NT2/D1 (cell line): Measurements from ENCODE around the gene ZNF576.
"Not testable (repeated sequence)": the region's sequence is repeated elsewhere in the genome, so short reads cannot be mapped to it uniquely, and the experiment has no call there.

ENCODE experiments used
- DNase-seq: peaks from one replicate; pipeline ENCODE4 v3.0.0-alpha.2; 2011; ENCODE audit warnings: low read depth, low spot score
- H3K27me3 ChIP-seq: 2 replicates; pipeline ENCODE4 v1.6.0; 2011; ENCODE audit warnings: mild to moderate bottlenecking; ENCODE audit not compliant: insufficient read length, insufficient read depth
- H3K36me3 ChIP-seq: 2 replicates; pipeline ENCODE4 v1.6.1; 2011; ENCODE audit warnings: mild to moderate bottlenecking, low read length, mixed read lengths; ENCODE audit not compliant: insufficient read depth, insufficient read length
- H3K4me1 ChIP-seq: 2 replicates; pipeline ENCODE4 v1.5.1; 2011; ENCODE audit not compliant: insufficient read depth, insufficient read length
- H3K4me3 ChIP-seq: 2 replicates; pipeline ENCODE4 v1.5.1; 2011; ENCODE audit warnings: low read depth; ENCODE audit not compliant: insufficient read length
- H3K9ac ChIP-seq: 2 replicates; pipeline ENCODE4 v1.6.0; 2011; ENCODE audit warnings: low read depth; ENCODE audit not compliant: insufficient read length
- H3K9me3 ChIP-seq: 2 replicates; pipeline ENCODE4 v1.5.1; 2011; ENCODE audit warnings: mild to moderate bottlenecking, low read length; ENCODE audit not compliant: insufficient read depth
- SUZ12 ChIP-seq: IDR thresholded peaks from 2 replicates; pipeline ENCODE4 v1.6.1; 2011; ENCODE audit not compliant: insufficient read length, insufficient read depth; ENCODE audit errors: extremely low read depth
- YY1 ChIP-seq: IDR thresholded peaks from 2 replicates; pipeline ENCODE4 v1.6.1; 2011; ENCODE audit not compliant: insufficient read length, insufficient read depth
- ZNF274 ChIP-seq: IDR thresholded peaks from 2 replicates; pipeline ENCODE4 v1.6.1; 2011; ENCODE audit warnings: mild to moderate bottlenecking, low read depth, low read length

The ZNF576 gene

DNA sequence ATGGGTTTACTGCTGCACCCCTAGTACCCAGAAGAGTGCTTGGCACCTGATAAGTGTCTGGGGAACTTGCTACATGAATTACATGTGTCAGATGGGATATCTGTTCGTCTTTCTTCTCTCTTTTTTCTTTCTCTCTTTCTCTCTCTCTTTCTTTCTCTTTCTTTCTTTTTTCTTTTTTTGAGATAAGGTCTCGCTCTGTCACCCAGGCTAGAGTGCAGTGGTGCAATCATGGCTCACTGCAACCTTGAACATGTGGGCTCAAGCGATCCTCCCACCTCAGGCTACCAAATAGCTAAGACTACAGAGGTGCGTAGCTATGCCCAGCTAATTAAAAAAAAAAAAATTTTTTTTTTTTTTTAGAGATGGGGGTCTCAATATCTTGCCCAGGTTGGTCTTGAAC is 37.1 kb downstream of the ZNF576 start:
- no peak for TF ChIP-seq ZNF274
- TF ChIP-seq YY1, result no peak
- TF ChIP-seq SUZ12, result no peak
- Histone ChIP-seq H3K9ac (no peak overlapping the region), H3K36me3 (peaks cover 3% of the 10 kb centered on the region), H3K27me3 (peaks cover 28% of the 10 kb centered on the region), H3K9me3 (no peaks in the 10 kb centered on the region), H3K4me1 (no peaks in the 10 kb centered on the region), H3K4me3 (no peak overlapping the region)
- no peak for DNase-seq

- DNase-seq, result no peak
- Histone ChIP-seq H3K9me3 (no peaks in the 10 kb centered on the region), H3K4me1 (peaks cover 2% of the 10 kb centered on the region), H3K36me3 (peaks cover 3% of the 10 kb centered on the region), H3K27me3 (peaks cover 34% of the 10 kb centered on the region), H3K4me3 (no peak overlapping the region), H3K9ac (no peak overlapping the region)
- TF ChIP-seq ZNF274 (no peak), YY1 (no peak), SUZ12 (no peak)
These were observed 37.7 kb downstream of the ZNF576 start for GRCh38 chr19:43634068-43634467.

- H3K27me3 ChIP-seq, result peaks cover 37% of the 10 kb centered on the region
- H3K4me1 ChIP-seq, result peaks cover 2% of the 10 kb centered on the region
- H3K9me3 ChIP-seq, result no peaks in the 10 kb centered on the region
- DNase-seq, result no peak
- H3K9ac ChIP-seq, result peak overlapping the region; percentile 72
- TF ChIP-seq YY1 (no peak), SUZ12 (no peak), ZNF274 (no peak)
- H3K4me3 ChIP-seq, result peak overlapping the region; percentile 42
- H3K36me3 ChIP-seq, result peaks cover 3% of the 10 kb centered on the region
These were observed 38.1 kb downstream of the ZNF576 start for GRCh38 chr19:43634506-43634871.

DNA sequence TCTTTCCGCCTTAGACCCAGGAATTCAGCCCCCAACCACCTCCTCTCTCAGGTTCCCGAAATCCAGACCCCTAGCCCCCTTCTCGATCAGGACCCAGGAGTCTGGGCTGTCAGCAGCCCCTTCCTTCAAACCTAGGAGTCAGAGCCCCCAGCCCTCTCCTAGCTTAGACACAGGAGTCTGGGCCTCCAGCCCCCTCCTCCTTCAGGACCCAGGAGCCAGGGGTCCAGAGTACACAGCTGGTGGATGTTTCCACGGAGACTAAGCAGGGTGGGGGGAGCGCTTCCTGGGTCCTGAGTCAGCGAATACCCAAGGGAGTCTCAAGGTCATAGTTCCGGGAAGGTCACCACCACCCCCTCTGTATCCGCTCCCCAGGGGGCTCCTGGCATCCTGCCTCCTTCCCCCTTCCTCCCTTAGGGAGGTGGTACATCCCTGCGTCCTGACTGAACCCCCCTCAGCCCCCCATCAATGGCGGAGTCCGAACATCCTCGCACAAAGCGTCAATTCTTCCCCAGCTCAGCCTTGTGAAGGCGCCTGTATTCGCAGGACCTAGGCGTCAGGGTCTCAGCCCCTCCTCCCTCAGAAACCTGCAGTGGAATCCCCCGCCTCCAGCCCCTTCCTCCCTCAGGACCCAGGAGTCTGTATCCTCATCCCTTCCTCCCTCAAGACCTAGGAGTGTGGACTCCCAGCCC is 38.6 kb downstream of the ZNF576 start:
- no peak for DNase-seq
- Histone ChIP-seq H3K9ac (peak overlapping the region; percentile 72), H3K27me3 (peaks cover 39% of the 10 kb centered on the region), H3K4me3 (peak overlapping the region; percentile 42), H3K9me3 (no peaks in the 10 kb centered on the region), H3K4me1 (peaks cover 2% of the 10 kb centered on the region), H3K36me3 (peaks cover 3% of the 10 kb centered on the region)
- TF ChIP-seq ZNF274, result no peak
- no peak for TF ChIP-seq YY1
- no peak for TF ChIP-seq SUZ12

DNA sequence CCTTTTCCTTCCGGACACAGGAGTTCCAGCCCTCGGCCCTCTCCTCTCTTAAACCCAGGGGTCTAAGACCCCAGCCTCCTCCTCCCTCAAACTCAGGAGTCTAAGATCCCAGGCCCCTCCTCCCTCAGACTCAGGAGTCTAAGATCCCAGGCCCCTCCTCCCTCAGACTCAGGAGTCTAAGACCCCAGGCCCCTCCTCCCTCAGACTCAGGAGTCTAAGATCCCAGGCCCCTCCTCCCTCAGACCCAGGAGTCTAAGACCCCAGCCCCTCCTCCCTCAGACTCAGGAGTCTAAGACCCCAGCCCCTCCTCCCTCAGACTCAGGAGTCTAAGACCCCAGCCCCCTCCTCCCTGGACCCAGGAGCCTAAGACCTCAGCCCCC is 39.2 kb downstream of the ZNF576 start:
- Histone ChIP-seq H3K9ac (peak overlapping the region; percentile 72), H3K27me3 (peaks cover 45% of the 10 kb centered on the region), H3K4me3 (peak overlapping the region; percentile 42)
- H3K9me3 ChIP-seq, H3K4me1 ChIP-seq, H3K36me3 ChIP-seq, DNase-seq: not testable (repeated sequence)

DNA sequence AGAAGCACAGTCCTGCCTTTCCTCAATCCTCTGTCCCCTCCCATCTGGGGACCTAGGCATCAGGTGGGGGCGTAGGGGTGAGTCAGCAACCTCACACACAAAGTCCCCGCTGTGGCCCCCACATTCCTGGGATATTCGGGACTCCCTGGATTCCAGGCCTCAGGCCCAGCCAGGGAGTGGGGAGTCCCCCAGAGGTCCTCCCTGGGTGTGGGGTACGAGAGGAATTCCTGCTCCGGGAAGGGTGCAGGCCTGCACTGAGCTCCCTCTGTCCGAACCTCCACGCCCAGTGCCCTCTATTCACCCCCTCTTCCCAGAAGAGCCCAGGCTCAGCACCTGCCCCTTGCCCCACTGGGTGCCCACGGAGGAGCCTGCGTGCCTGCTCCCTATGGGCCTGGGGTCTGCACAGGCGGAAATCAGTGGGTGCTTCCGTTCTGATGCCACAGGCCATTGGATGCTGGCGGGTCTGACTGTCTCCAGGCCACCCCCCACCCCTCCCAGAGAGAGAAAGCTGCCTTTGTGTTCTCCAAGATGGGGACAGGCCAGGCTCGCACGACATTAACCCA is 39.8 kb downstream of the ZNF576 start:
- DNase-seq, result no peak
- TF ChIP-seq ZNF274, result no peak
- TF ChIP-seq SUZ12, result no peak
- TF ChIP-seq YY1, result no peak
- peak overlapping the region; percentile 50 for H3K9ac ChIP-seq
- H3K9me3 ChIP-seq, result no peaks in the 10 kb centered on the region
- H3K27me3 ChIP-seq, result peaks cover 50% of the 10 kb centered on the region
- H3K36me3 ChIP-seq, result no peaks in the 10 kb centered on the region
- H3K4me1 ChIP-seq, result peaks cover 6% of the 10 kb centered on the region
- H3K4me3 ChIP-seq, result no peak overlapping the region

- no peak for DNase-seq
- Histone ChIP-seq H3K4me3 (no peak overlapping the region), H3K27me3 (peaks cover 52% of the 10 kb centered on the region), H3K9me3 (no peaks in the 10 kb centered on the region), H3K4me1 (peaks cover 6% of the 10 kb centered on the region), H3K36me3 (no peaks in the 10 kb centered on the region), H3K9ac (peak overlapping the region; percentile 64)
- TF ChIP-seq ZNF274 (no peak), YY1 (no peak), SUZ12 (no peak)
These were observed 42.0 kb downstream of the ZNF576 start for GRCh38 chr19:43638214-43638994.
